Caki2 (cell line): Measurements from ENCODE around the gene ENDOD1. TPM values are rescaled to one million over a fixed set of nuclear protein-coding genes. Genes with fewer than 3 reads are reported as not detected.
"Not testable (repeated sequence)": the region's sequence is repeated elsewhere in the genome, so short reads cannot be mapped to it uniquely, and the experiment has no call there.

Experiments used
- DNase-seq: peaks from one replicate; pipeline ENCODE4 v3.0.0-alpha.2; 2015; ENCODE audit warnings: low read depth
- in situ Hi-C: cut with HindIII; loops from 2 replicates; pipeline ENCODE4 v1.10.0; 2016; ENCODE audit warnings: low sequenced_read_pairs, low pct_unique_long_range_greater_than_20kb, mixed read lengths
- total RNA-seq: library from RNA; depleted of rRNA; stranded (reverse); fragments of >200 nt; shearing (Covaris generic); gene quantifications from 2 replicates; pipeline ENCODE4 v1.2.3, GENCODE V29; 2014; ENCODE audit warnings: low replicate concordance

Gene ENDOD1
- total RNA-seq, 1 experiment from 2014 or later, result 8.8 TPM

- DNase-seq, result no peak
- in situ Hi-C loops, result no loop called here
These were observed 43.3 kb downstream of the ENDOD1 start for GRCh38 chr11:95132956-95133355.

GRCh38 chr11:95134491-95134890 is 44.8 kb downstream of the ENDOD1 start:
- no peak for DNase-seq
- in situ Hi-C loops, result no loop called here

GRCh38 chr11:95135155-95135554 is 45.5 kb downstream of the ENDOD1 start:
- DNase-seq, result no peak
- in situ Hi-C loops, result no loop called here

GRCh38 chr11:95135880-95136279 is 46.2 kb downstream of the ENDOD1 start:
- DNase-seq, result no peak
- in situ Hi-C loops, result no loop called here

- in situ Hi-C loops, DNase-seq: not testable (repeated sequence)
These were observed 47.1 kb downstream of the ENDOD1 start for GRCh38 chr11:95136747-95137146.

GRCh38 chr11:95137299-95137698 is 47.7 kb downstream of the ENDOD1 start:
- no peak for DNase-seq
- in situ Hi-C loops, result no loop called here

- in situ Hi-C loops, result no loop called here
- DNase-seq, result no peak
These were observed 48.8 kb downstream of the ENDOD1 start for GRCh38 chr11:95138448-95138847.

- DNase-seq, result no peak
- in situ Hi-C loops, result no loop called here
These were observed 50.9 kb downstream of the ENDOD1 start for GRCh38 chr11:95140397-95141033.

- DNase-seq, result no peak
- in situ Hi-C loops, result no loop called here
These were observed 52.8 kb downstream of the ENDOD1 start for GRCh38 chr11:95142431-95142830.

- in situ Hi-C loops, result no loop called here
- DNase-seq, result no peak
These were observed 53.5 kb downstream of the ENDOD1 start for GRCh38 chr11:95143106-95143681.

- no peak for DNase-seq
- in situ Hi-C loops, result no loop called here
These were observed 54.9 kb downstream of the ENDOD1 start for GRCh38 chr11:95144313-95145235.

- DNase-seq, result no peak
- in situ Hi-C loops, result no loop called here
These were observed 55.9 kb downstream of the ENDOD1 start for GRCh38 chr11:95145430-95146060.

- in situ Hi-C loops, result no loop called here
- DNase-seq, result peak; percentile 66
These were observed 57.8 kb downstream of the ENDOD1 start for GRCh38 chr11:95147364-95147905.

- no peak for DNase-seq
- in situ Hi-C loops, result no loop called here
These were observed 58.8 kb downstream of the ENDOD1 start for GRCh38 chr11:95148406-95148805.

- in situ Hi-C loops, result no loop called here
- no peak for DNase-seq
These were observed 59.3 kb downstream of the ENDOD1 start for GRCh38 chr11:95148938-95149337.

- peak; percentile 75 for DNase-seq
- in situ Hi-C loops, result no loop called here
These were observed 60.2 kb downstream of the ENDOD1 start for GRCh38 chr11:95149651-95150364.

- DNase-seq, result peak; percentile 89
- in situ Hi-C loops, result no loop called here
These were observed 61.5 kb downstream of the ENDOD1 start for GRCh38 chr11:95150956-95151684.
